Left forelimb (tissue), 1 donor: ENCODE results near the gene POLN.

Source experiments
- DNase-seq: peaks from one replicate; pipeline ENCODE4 v3.0.0-alpha.2; 2018; ENCODE audit warnings: low spot score

POLN gene

GRCh38 chr4:2263926-2264321 lies 22.0 kb upstream of the POLN start:
- no peak for DNase-seq

DNA sequence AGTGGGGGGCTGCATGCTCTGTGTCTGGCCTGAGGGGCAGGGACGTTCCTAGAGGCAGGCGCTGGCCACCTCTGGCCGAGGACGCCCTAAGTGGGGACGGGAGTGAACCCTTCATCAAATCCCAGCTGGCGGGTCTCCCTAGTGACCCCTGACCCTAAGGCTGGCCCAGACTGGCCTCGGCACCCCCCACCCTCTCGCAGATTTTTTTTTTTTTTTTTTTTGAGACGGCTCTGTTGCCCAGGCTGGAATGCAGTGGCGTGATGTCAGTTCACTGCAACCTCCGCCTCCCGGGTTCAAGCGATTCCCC lies 21.0 kb upstream of the POLN start:
- DNase-seq, result no peak

GRCh38 chr4:2262145-2262943 lies 20.4 kb upstream of the POLN start:
- DNase-seq, result peak; percentile 99

GRCh38 chr4:2261853-2262144 lies 19.9 kb upstream of the POLN start, which contains the start of gene MXD4:
Gene MXD4, minus strand, starts transcription at chr4:2262109. Its CDS starts 129 bp downstream, at chr4:2261980.
- DNase-seq, result no peak

GRCh38 chr4:2261110-2261852 lies 19.4 kb upstream of the POLN start:
- DNase-seq, result peak; percentile 68

DNA sequence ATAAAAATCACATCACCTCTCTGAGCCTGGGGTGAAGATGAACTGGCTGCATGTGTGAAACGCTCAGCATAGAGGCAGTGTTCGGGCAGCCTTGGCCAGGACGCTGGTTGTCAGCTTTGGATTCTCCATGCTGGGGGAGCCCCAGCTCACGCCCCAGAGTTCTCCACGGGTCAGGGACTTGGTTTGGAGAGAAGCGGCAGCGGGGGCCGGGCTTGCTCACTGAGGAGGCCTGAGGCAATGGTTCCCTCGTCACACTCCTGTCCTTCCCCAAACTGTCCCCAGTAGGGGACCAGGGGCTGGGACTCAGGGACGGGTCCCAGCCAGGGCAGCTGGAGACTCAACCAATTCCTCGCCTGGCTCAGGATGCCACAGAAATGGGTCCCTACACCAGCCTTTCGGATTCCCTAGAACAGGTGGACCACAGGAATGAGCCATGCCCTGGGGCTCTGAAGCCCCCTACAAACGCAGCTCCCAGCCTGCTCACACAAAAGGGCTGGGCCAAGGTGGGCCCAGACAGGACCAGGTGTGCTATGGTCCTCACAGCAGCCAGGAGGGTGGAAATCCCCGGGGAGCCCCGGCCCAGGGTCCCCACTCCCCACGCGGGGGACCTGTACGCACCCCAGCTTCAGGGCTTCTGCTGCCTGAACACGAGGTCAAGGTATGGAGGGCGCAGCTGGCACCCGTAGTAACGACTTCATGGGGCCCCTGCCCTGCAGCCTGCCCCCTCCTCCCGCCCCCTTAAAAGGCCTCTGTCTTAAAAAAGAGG lies 18.6 kb upstream of the POLN start:
- no peak for DNase-seq

DNA sequence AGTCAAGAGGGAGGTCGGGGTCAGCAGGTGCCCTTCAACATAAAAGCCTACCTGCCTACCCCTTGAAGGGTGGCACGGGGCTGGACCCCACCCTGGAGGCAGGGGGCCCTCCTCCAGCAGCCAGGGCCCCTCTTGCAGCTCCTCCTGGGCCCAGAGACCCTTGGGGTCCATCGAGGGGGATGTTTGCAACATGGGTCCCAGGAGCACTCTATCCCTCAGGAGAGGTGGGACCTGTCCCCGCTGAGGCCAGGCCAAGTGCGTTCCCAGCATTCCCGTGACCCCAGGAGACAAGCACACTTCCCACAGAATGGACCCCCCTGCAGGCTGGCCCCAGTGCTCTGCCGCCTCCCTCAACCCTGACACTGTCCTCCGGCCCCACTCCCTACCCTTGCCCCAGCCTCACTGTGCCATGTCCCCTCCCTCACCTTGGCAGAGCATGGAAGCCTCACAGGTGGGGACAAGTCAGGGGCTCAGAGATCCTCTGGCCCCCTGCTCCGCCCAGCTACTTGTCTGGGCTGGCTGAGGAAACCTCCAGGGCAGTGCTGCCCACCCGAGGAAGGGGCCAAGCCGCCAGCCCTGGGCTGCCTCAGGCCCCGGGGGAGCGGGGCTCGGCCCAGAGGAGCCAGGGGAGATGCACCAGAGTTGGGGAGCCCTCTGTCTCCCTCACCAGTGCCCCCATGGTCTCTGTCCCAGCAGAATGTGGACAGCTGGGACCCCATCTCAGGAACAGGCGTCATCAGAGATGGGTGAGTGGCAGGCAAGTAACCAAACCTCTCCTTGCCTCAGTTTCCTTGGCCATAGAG lies 17.8 kb upstream of the POLN start:
- peak; percentile 60 for DNase-seq

- peak; percentile 42 for DNase-seq
These were observed 17.2 kb upstream of the POLN start for GRCh38 chr4:2259036-2259540.

DNA sequence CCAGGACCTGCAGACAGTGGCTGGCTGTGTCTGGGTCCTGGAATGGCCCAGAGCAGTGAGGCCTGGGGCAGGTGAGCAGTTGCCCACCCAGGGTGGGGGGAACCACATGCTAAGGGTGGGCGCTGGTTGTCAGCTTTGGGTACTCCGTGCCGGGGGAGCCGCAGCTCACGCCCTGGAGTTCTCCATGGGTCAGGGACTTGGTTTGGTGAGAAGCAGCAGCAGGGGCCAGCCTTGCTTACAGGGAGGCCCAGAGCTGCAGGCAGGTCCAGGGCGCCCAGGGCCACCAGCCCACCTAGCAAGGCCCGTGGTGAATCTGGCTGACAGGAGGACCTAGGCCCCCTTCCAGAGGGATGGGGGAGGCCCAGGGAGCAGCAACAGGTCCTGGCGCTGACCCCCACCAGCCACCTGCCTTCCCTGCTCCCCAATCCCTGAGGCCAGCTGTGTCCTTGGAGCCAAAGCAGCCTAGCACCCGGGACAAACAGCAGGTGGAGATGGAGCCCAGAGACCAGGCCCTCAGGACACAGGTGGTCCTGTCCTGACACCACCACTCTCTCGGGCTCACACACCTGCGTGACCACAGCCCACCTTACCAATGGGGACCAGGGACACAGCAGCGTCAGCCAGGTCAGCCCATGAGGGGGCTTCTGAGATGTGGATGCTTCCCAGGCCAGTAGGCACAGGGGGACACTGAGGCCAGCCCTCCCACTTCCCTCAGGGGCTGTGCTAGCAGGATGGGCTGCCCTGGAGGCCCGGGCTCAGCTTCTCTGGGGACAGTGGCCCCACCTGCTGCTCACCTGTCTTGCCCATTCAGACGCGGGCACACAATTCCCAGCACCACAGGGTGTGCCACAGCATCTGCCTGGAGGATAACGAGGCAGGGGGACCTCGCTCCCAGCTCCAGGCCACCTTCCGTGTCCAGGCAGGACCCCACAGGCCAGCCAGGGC lies 16.4 kb upstream of the POLN start:
- peak; percentile 56 for DNase-seq

GRCh38 chr4:2257361-2258081 lies 15.6 kb upstream of the POLN start:
- peak; percentile 54 for DNase-seq

DNA sequence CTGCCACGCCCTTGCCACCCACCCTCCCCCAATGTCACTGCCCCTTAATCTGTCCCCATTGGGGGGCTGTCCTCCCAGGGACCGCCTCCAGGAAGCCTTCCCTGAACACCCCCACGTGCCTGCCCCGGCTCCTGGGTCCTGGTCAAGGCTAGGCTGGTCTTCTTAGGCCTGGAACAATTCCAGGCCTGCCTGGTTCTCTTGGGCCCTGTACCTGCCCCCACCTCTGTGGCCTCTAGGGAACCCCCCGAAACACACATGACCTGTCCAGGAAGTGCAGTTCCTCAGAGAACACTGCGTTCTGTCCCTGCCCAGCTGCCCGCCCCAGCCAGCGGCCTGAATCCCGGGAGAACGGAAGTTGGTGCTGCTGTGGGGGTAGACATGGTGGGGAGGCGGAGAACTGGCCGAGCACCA lies 14.9 kb upstream of the POLN start:
- peak; percentile 60 for DNase-seq

DNA sequence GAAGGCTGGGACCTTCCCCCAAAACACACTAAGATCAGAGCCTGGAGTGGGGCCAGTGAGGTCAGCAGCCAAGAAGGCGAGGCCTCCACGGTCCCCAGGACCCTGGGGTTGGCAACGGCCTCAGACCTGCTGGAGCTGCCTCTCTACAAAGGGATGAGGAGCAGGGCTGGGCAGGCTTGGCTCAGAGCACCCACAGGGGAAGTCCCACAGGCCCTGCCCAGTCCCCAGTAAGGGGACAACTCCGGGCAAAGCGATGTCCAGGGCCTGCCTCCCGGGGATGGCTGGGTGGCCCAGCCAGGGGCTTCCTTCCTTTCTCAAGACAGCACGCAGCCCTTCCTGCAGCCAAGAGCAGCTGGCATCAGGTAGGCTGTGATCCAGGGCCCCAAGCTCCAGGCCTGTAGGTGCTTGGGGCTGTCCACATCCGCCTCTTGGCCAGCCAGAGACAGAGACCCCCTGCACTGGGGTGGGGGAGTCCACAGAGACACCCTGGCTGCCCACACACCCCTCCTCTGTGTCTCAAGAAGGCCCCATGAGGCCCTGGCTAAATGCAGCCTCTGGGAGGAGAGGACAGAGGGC lies 14.3 kb upstream of the POLN start:
- no peak for DNase-seq

DNA sequence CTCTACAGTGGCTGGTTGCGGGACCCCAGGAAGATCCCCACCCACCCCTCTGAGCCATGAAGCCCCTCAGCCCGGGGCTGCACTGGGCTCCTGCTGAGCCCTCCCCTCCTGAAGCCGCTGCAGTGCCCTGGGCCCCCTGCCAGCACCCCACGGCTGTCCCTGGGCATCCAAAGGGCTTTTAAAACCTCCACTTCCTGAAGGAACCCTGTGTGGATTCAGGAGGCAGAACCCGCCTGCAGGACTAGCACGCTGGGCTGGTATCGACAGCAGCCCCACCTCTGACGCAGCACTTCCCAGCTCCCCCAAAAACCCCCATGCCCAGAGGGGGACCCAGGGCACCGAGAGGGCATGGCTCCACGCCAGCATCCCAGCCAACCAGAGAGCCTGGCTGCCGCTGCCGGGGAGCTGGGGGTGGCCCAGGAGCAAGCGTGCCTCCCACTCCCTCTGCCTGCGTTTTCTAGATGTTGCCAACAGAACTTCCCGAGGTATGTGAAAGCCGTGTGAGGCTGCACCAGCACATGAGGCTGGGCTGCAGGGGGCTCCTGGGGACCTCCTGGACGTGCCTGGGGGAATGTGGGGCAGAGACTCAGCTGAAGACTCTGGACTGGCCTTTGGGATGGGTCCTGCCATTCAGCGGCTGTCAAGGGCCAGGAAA lies 13.7 kb upstream of the POLN start:
- peak; percentile 72 for DNase-seq

DNA sequence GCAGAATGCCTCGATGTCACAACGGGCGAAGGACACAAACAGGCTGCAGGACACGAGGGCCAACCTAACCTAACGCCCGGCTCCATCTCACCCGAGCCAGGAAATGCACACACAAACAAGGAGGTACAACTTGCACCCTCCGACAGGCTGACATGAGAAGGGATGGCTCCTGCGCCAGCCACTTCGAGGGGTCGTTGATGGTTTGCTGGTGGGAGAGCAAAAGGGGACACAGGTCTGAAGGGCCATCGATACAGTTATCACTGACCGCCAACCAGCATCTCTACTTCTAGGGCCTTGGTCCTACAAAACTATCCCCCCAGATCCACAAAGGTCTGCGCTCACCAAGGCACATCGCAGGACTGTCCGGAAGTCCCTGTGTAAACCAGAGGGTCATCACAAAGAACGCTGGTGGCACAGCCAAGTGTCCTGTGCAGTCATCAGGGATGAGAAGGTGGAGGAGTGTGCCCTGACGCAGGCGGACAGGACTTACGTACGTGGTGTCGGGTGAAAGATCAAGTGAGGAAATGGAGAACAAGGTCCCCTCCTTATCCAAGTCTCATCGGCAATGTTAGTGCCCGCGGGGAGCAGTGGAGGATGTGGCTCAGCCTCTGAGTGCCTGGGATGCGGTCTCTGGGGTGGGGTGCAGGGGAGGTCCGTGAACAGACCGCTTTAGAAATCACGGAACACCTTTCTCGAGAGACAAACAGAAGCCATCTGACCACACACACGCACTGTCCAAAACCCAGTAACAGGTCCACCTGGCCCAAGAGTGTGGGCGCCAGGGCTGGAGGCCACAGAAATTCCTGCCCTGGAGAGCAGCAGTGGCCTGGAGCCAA lies 13.0 kb upstream of the POLN start:
- DNase-seq, result peak; percentile 51

- DNase-seq, result peak; percentile 60
These were observed 11.5 kb upstream of the POLN start for GRCh38 chr4:2253160-2254084.

DNA sequence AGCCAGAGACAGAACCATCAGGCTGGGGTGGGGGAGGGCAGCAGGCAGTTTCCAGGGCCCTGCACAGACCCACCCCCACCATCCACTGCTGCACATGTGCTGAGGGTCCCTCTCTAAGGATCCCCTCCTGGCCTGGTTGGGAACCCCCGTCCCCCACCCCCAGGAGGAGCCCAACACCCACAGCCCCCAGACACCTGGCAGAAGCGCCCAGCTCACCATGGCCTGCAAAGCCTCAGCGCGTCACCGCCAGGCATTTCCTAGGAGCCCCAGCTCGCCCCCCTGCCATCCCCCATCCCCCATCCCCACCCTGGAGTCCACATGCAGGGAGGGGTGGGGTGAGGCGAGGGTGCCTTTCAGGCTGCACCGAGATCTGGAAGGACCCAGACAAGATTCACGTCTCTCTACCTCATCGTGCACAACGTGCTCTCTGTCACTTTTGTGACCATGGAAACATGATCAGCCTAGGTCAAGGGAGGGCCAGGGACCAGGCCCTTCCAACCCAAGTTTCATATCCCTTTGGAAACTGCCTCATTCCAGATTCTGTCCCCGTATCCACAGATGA lies 10.7 kb upstream of the POLN start:
- DNase-seq, result peak; percentile 61
